K562 (cell line): Measurements from ENCODE around the gene LOXL3. TPM values are rescaled to one million over a fixed set of nuclear protein-coding genes. Genes with fewer than 3 reads are reported as not detected.

Experiments
- ATAC-seq: fragments of 200-7000 bp; cut with Tn5 transposase; 3 replicates; pipeline ENCODE4 v1.9.1; 2020; ENCODE audit warnings: moderate library complexity
- BruUV-seq: library from RNA; stranded (reverse); fragments of 400-500 nt; replicated peaks from 2 replicates; lab custom pipeline; 2021; lab: Mats Ljungman, UMichigan
- CTCF ChIA-PET: fragments of 300-600 bp; formaldehyde crosslinking; extraction: SDS; loops from one replicate; lab custom pipeline; 2021; ENCODE audit warnings: low intra/inter-chr PET ratio; lab: Yijun Ruan, JAX
- POLR2A ChIA-PET: fragments of 300-600, 350-650 bp; sonication (Branson Sonifier 250); formaldehyde crosslinking; extraction: SDS; loops from one replicate; lab custom pipeline; 2021; ENCODE audit warnings: antibody characterized with exemption, inconsistent platforms; lab: Yijun Ruan, JAX
- DNase-seq, 4 experiments: peaks; one replicate each; pipeline versions ENCODE4 v3.0.0 to v3.0.0-alpha.2; 2011 to 2018; ENCODE audit warnings: low spot score in 3 of 4, mixed read lengths in 3 of 4; ENCODE audit errors: extremely low read depth in 1 of 4
- FAIRE-seq: peaks from 2 replicates; lab custom pipeline; 2011; peaks lifted over from hg19 to GRCh38; lab: Jason Lieb, UNC
- H2AFZ ChIP-seq: 2 replicates; pipeline ENCODE4 v1.6.0; 2011; ENCODE audit warnings: low read depth, low read length, control low read depth, inconsistent platforms
- H3K27ac ChIP-seq: fragments of 200-600 bp; 3 replicates; pipeline ENCODE4 v1.8.0; 2011; ENCODE audit warnings: low read depth, mild to moderate bottlenecking, control low read depth, inconsistent platforms, low read length, moderate library complexity, mixed read lengths; ENCODE audit errors: extremely low read depth
- H3K27me3 ChIP-seq, 2 experiments: fragments of 300-600 bp in 1 of 2; 2 replicates in 1 of 2; 3 replicates in 1 of 2; pipeline versions ENCODE4 v1.6.0 to v1.8.0; 2011; ENCODE audit warnings: inconsistent platforms in 2 of 2, low read length in 2 of 2, mild to moderate bottlenecking in 1 of 2, mixed read lengths in 1 of 2, moderate library complexity in 1 of 2; ENCODE audit not compliant: control insufficient read depth in 2 of 2, insufficient read depth in 2 of 2
- H3K36me3 ChIP-seq: fragments of 300-600 bp; 3 replicates; pipeline ENCODE4 v1.8.0; 2011; ENCODE audit warnings: mild to moderate bottlenecking, low read length, inconsistent platforms; ENCODE audit not compliant: control insufficient read depth, insufficient read depth
- H3K4me1 ChIP-seq, 2 experiments: fragments of 200-600 bp in 1 of 2; replicated peaks in 1 of 2; 2 replicates in 1 of 2; 3 replicates in 1 of 2; pipeline versions ENCODE4 v1.5.1 to v1.8.0; 2011; ENCODE audit warnings: inconsistent platforms in 2 of 2, low read length in 2 of 2, mild to moderate bottlenecking in 1 of 2, mixed read lengths in 1 of 2, moderate library complexity in 1 of 2; ENCODE audit not compliant: control insufficient read depth in 2 of 2, insufficient read depth in 2 of 2
- H3K4me2 ChIP-seq: 2 replicates; pipeline ENCODE4 v1.6.1; 2011; ENCODE audit warnings: low read length, control low read depth, inconsistent platforms, mixed read lengths; ENCODE audit not compliant: insufficient read depth
- H3K4me3 ChIP-seq: fragments of 200-600 bp; sonication (generic), shearing (Covaris generic); 2 replicates; pipeline ENCODE4 v1.5.1; 2016; ENCODE audit warnings: control low read depth, inconsistent platforms
- H3K79me2 ChIP-seq: fragments of 200-600 bp; 3 replicates; pipeline ENCODE4 v1.8.0; 2011; ENCODE audit warnings: low read length, inconsistent platforms; ENCODE audit not compliant: control insufficient read depth, insufficient read depth
- H3K9ac ChIP-seq, 2 experiments: 2 replicates each; pipeline versions ENCODE4 v1.6.0 to v1.6.1; 2011; ENCODE audit warnings: low read depth in 2 of 2, low read length in 2 of 2, control low read depth in 1 of 2, inconsistent platforms in 1 of 2, mild to moderate bottlenecking in 1 of 2, mixed read lengths in 1 of 2; ENCODE audit not compliant: insufficient read depth in 1 of 2
- H3K9me1 ChIP-seq: one replicate; pipeline ENCODE4 v1.6.0; 2011; ENCODE audit warnings: inconsistent platforms, mild to moderate bottlenecking, low read length, moderate library complexity; ENCODE audit not compliant: control insufficient read depth, insufficient read depth
- H3K9me3 ChIP-seq: replicated peaks from 2 replicates; pipeline ENCODE4 v1.5.1; 2011; ENCODE audit warnings: low read depth, low read length, inconsistent platforms; ENCODE audit not compliant: control insufficient read depth, insufficient read depth
- H4K20me1 ChIP-seq: replicated peaks from 2 replicates; pipeline ENCODE4 v1.6.1; 2011; ENCODE audit warnings: low read length, inconsistent platforms, mixed read lengths; ENCODE audit not compliant: control insufficient read depth, insufficient read depth
- DMBX1 ChIP-seq: fragments of 250-450 bp; sonication (Bioruptor Pico); IDR thresholded peaks from 2 replicates; pipeline ENCODE4 v1.8.0; 2022; ENCODE audit warnings: inconsistent platforms, mild to moderate bottlenecking, moderate library complexity, borderline replicate concordance
- ETS2 ChIP-seq: IDR thresholded peaks from 2 replicates; pipeline ENCODE4 v1.6.1; 2016; ENCODE audit warnings: borderline replicate concordance, missing genetic modification characterization, mild to moderate bottlenecking, moderate library complexity, missing compliant biosample characterization; ENCODE audit not compliant: poor library complexity, severe bottlenecking
- KDM5B ChIP-seq: fragments of 200-600 bp; sonication (generic); IDR thresholded peaks from 2 replicates; pipeline ENCODE4 v1.6.1; 2012; ENCODE audit warnings: low read depth, mild to moderate bottlenecking, moderate library complexity, low read length, control low read depth, inconsistent platforms; ENCODE audit not compliant: insufficient replicate concordance
- KLF10 ChIP-seq: fragments of 250-450 bp; sonication (Bioruptor Pico); IDR thresholded peaks from 2 replicates; pipeline ENCODE4 v1.6.1; 2021; ENCODE audit warnings: matching md5 sums
- MECOM ChIP-seq: fragments of 250-450 bp; sonication (Bioruptor Pico); IDR thresholded peaks from 2 replicates; pipeline ENCODE4 v1.8.0; 2022; ENCODE audit warnings: inconsistent platforms
- MTA1 ChIP-seq: fragments of 450-650 bp; IDR thresholded peaks from 2 replicates; pipeline ENCODE4 v1.6.1; 2017; ENCODE audit warnings: borderline replicate concordance
- MTF1 ChIP-seq: fragments of 250-450 bp; sonication (Bioruptor Pico); IDR thresholded peaks from 2 replicates; pipeline ENCODE4 v1.9.0; 2021; ENCODE audit warnings: moderate library complexity, mild to moderate bottlenecking, inconsistent platforms, borderline replicate concordance
- MYC ChIP-seq, 2 experiments: fragments of 250-450 bp in 1 of 2; sonication (Bioruptor Pico) in 1 of 2; IDR thresholded peaks; 2 replicates each; pipeline versions ENCODE4 v1.5.1 to v1.6.1; 2012 to 2021; ENCODE audit warnings: low read depth in 2 of 2, borderline replicate concordance in 1 of 2, improper control_type of control experiment in 1 of 2, low read length in 1 of 2, mild to moderate bottlenecking in 1 of 2, moderate library complexity in 1 of 2
- RFX1 ChIP-seq: fragments of 450-650 bp; IDR thresholded peaks from 2 replicates; pipeline ENCODE4 v1.6.1; 2016; ENCODE audit warnings: mild to moderate bottlenecking, moderate library complexity
- SP1 ChIP-seq: sonication (generic); formaldehyde crosslinking; IDR thresholded peaks from 2 replicates; pipeline ENCODE4 v1.8.1; 2022; ENCODE audit warnings: mild to moderate bottlenecking, missing genetic modification reagents
- ZNF165 ChIP-seq: fragments of 250-450 bp; sonication (Bioruptor Pico); IDR thresholded peaks from 2 replicates; pipeline ENCODE4 v1.4.0; 2020; ENCODE audit warnings: borderline replicate concordance
- ZNF384 ChIP-seq: IDR thresholded peaks from 2 replicates; pipeline ENCODE4 v1.6.1; 2012; ENCODE audit warnings: low read depth, low read length, improper control_type of control experiment
- ZNF766 ChIP-seq: fragments of 200-800 bp; sonication (Bioruptor generic); conservative IDR thresholded peaks from 2 replicates; pipeline ENCODE4 v1.6.1; 2016; ENCODE audit warnings: missing genetic modification characterization, missing compliant biosample characterization
- WGBS: fragments of 100-300 bp; shearing (Covaris generic); methylation state at CpG from one replicate; pipeline ENCODE4 v1.1.6; 2016; ENCODE audit warnings: low coverage, mixed read lengths; ENCODE audit not compliant: insufficient coverage; ENCODE audit errors: missing lambda C conversion rate; 5-methylcytosine and 5-hydroxymethylcytosine counted together
- in situ Hi-C: fragments of 300-500 bp; cut with MboI; formaldehyde crosslinking; loops from 4 replicates; pipeline ENCODE4 v1.15.0; 2018; ENCODE audit warnings: inconsistent platforms, mixed read lengths
- intact Hi-C: fragments of 100-400 bp; cut with micrococcal nuclease; formaldehyde crosslinking; loops from 2 replicates; pipeline ENCODE4 v1.14.2; 2022
- polyA plus RNA-seq, 8 experiments: library from polyadenylated mRNA; depleted of rRNA in 4 of 8; stranded (reverse) in 5 of 8; unstranded in 3 of 8; fragments of >200 nt; fragmentation: Nextera tagmentation in 2 of 8; fragmentation: Illumina TruSeq in 1 of 8; extraction: Ambion mirVana in 2 of 8; extraction: Trizol in 1 of 8; gene quantifications; 2 replicates each; pipeline versions ENCODE4 v1.2.1 to v1.2.3, GENCODE V29; 2011 to 2014; ENCODE audit warnings: inconsistent platforms in 1 of 8, missing spikeins in 1 of 8
- total RNA-seq, 7 experiments: library from RNA; depleted of rRNA in 6 of 7; stranded (reverse); fragments of >200 nt in 6 of 7; fragmentation: Illumina TruSeq in 2 of 7; extraction: Trizol in 2 of 7; gene quantifications; 2 replicates each; pipeline versions ENCODE4 v1.2.1 to v1.2.3, GENCODE V29; 2011 to 2021; ENCODE audit warnings: low replicate concordance in 1 of 7
- TF ChIP-seq, protein P1 (sequence below), 2 experiments: fragments of 200-800 bp in 1 of 2; sonication (Bioruptor generic) in 1 of 2; sonication (generic) in 1 of 2; formaldehyde crosslinking in 1 of 2; IDR thresholded peaks in 1 of 2; conservative IDR thresholded peaks in 1 of 2; 2 replicates each; pipeline versions ENCODE4 v1.5.0 to v1.6.1; 2016 to 2020; ENCODE audit warnings: missing compliant biosample characterization in 1 of 2, missing genetic modification characterization in 1 of 2, missing genetic modification reagents in 1 of 2

The LOXL3 gene
- total and polyA plus RNA-seq, 9 of the 15 experiments (the other 6 are each of a cell fraction or from before 2014, with no cell fraction given): 0.22 to 0.99 (median 0.31) TPM

DNA sequence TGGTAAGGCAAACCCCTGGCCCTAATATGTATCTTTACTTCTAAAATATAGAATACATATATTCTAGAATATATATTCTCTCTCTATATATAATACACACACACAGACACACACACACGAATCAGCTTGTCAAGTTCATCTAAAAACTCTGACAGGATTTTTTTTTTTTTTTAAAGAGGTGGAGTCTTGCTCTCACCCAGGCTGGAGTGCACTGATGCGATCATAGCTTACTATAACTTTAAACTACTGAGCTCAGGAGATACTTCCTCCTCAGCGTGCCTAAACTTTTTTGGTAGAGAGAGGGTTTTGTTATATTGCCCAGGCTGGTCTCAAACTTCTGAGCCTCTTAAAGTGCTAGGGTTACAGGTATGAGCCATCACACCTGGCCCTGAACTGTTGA, 45.9 kb upstream of the LOXL3 start:
- POLR2A ChIA-PET: interaction anchor here (0.6 to 1.3 kb wide), 2 partner anchors 11 to 709 kb away, joined by 4 to 6 read pairs; no protein-coding TSS in a partner anchor
- H3K36me3 ChIP-seq: no peaks in the 10 kb centered on the region
- TF ChIP-seq ZNF384 (peak; percentile 86), KDM5B (no peak), SP1 (CRISPR knock-in tag) (no peak)
- TF ChIP-seq, all 486 proteins: peak for 1
- H3K27ac ChIP-seq: no peak overlapping the region
- no TSS peak for BruUV-seq
- H2AFZ ChIP-seq: peak overlapping the region; percentile 18; the same call in 1 of the 2 replicates
- in situ Hi-C loops (loop anchor here (10.0 kb wide), 1 partner anchor 335 kb away; no protein-coding TSS in a partner anchor), intact Hi-C loops (loop anchor here (5.0 kb wide), 1 partner anchor 63 kb away; no protein-coding TSS in a partner anchor)
- CTCF ChIA-PET: no interaction called here
- H3K4me2 ChIP-seq: no peak overlapping the region
- H3K79me2 ChIP-seq: no peaks in the 10 kb centered on the region
- WGBS: 0% methylated on average over 3 of the region's 3 CpGs
- no peaks in the 10 kb centered on the region for H3K9me1 ChIP-seq
- peaks cover 0 to 6% of the 10 kb centered on the region in 2 experiments; a peak in 4 of 5 replicates for H3K4me1 ChIP-seq
- no peak overlapping the region for H3K4me3 ChIP-seq
- H3K9me3 ChIP-seq: no peaks in the 10 kb centered on the region
- DNase-seq: no peak
- no peaks in the 10 kb centered on the region for H3K27me3 ChIP-seq
- H4K20me1 ChIP-seq: no peaks in the 10 kb centered on the region
- FAIRE-seq: no peak
- H3K9ac ChIP-seq: no peak overlapping the region
- ATAC-seq: no peak

DNA sequence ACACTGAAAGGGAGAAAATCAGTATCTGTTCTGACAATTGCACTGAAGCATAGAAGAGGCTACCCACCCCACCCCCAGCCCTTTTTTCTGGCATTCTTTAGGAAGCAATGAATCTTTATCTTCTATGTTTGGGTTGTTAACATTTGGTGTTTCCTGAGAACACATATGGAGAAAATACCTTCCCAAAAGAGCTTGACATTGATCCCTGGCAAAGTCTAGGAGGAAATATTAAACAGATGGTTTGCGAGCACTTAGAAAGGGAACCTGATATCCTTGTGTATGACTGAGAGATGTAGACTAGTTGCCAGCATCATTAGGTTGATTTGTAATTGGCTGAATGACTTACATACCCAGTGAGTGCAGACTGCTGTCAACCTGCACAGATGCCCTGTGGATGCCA, 43.7 kb upstream of the LOXL3 start:
- Histone ChIP-seq H2AFZ (no peak overlapping the region), H3K9me3 (no peaks in the 10 kb centered on the region), H3K79me2 (no peaks in the 10 kb centered on the region), H3K9me1 (no peaks in the 10 kb centered on the region), H3K9ac (no peak overlapping the region), H3K4me1 (peaks cover 0 to 6% of the 10 kb centered on the region in 2 experiments; a peak in 3 of 5 replicates), H3K36me3 (no peaks in the 10 kb centered on the region), H3K27me3 (peaks cover 0 to 2% of the 10 kb centered on the region in 2 experiments; a peak in 1 of 5 replicates), H3K27ac (no peak overlapping the region), H4K20me1 (no peaks in the 10 kb centered on the region), H3K4me3 (no peak overlapping the region), H3K4me2 (no peak overlapping the region)
- 56% methylated on average over 1 of the region's 1 CpG for WGBS
- in situ Hi-C loops: loop anchor here (10.0 kb wide), 1 partner anchor 333 kb away; no protein-coding TSS in a partner anchor
- BruUV-seq: no TSS peak
- DNase-seq (no peak), FAIRE-seq (no peak), ATAC-seq (no peak)
- intact Hi-C loops: loop anchor here (5.0 kb wide), 1 partner anchor 65 kb away; no protein-coding TSS in a partner anchor
- ChIA-PET POLR2A (no interaction called here), CTCF (no interaction called here)
- TF ChIP-seq ETS2 (tag) (no peak), MTF1 (no peak), DMBX1 (CRISPR knock-in tag) (no peak), MECOM (no peak), ZNF165 (CRISPR knock-in tag) (no peak), KLF10 (CRISPR knock-in tag) (no peak), MTA1 (no peak), MYC (IDR thresholded peaks at IDR 0.05; ENCODE audit: low read depth, low read length) (no peak), MYC (CRISPR knock-in tag; IDR thresholded peaks at IDR 0.05; ENCODE audit: borderline replicate concordance, low read depth) (no peak), RFX1 (no peak), ZNF766 (CRISPR knock-in tag) (no peak)
- TF ChIP-seq, protein P1, sequence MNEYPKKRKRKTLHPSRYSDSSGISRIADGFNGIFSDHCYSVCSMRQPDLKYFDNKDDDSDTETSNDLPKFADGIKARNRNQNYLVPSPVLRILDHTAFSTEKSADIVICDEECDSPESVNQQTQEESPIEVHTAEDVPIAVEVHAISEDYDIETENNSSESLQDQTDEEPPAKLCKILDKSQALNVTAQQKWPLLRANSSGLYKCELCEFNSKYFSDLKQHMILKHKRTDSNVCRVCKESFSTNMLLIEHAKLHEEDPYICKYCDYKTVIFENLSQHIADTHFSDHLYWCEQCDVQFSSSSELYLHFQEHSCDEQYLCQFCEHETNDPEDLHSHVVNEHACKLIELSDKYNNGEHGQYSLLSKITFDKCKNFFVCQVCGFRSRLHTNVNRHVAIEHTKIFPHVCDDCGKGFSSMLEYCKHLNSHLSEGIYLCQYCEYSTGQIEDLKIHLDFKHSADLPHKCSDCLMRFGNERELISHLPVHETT (CRISPR knock-in tag; conservative IDR thresholded peaks at IDR 0.05 in 1 of 2, IDR thresholded peaks at IDR 0.05 in 1 of 2): no peak
